ENCODE data around the gene COLGALT1.

COLGALT1 gene

DNA sequence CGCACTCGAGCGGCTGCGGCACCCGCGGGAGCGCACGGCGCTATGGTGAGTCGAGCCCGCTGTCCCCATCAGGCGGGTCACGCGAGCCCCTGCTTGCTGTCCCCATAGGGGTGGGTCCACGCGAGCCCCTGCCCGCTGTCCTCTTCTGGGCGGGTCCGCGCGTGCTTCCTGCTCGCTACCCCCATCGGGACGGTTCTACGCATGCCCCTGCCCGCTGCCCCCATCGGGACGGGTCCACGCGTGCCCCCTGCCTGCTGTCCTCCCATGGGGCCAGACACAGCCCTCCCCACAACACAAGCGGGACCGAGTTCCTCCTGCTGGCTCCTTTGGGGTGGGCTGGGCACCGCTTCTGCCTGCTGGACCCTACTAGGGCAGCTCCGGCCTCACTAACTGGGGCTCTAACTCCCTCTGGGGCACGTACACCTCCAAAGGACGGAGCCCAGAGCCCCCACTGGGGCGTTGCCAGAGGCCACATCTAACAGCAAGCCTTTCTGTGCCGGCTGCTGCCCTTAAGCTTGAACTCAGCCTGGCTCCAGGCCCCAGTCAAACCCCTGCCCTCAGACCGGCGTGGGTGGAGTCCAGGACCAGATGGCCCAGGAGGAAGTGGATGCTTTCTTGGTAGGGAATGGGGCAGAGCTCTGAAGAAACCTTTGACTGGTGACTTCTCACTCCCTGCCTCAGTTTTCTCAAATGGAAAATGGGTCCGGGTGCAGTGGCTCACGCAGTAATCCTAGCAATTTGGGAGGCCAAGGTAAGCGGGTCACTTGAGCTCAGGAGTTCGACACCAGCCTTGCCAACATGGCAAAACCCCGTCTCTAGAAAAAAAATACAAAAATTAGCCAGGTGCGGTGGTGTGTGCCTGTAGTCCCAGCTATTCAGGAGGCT is 722 bp downstream of the COLGALT1 start:
- TF ChIP-seq YY1 (IDR thresholded peaks at IDR 0.05; ENCODE audit: low read depth): 0 out of 2 replicates have a peak, but pooled peaks have one; percentile 1
- peak; percentile 82 for TF ChIP-seq ZBTB7A (IDR thresholded peaks at IDR 0.05; ENCODE audit: low read depth)
- 0 out of 2 replicates have a peak, but pooled peaks have one; percentile 29 for TF ChIP-seq EGR1 (IDR thresholded peaks at IDR 0.05)
- no peak for TF ChIP-seq TEAD4 (IDR thresholded peaks at IDR 0.05)

DNA sequence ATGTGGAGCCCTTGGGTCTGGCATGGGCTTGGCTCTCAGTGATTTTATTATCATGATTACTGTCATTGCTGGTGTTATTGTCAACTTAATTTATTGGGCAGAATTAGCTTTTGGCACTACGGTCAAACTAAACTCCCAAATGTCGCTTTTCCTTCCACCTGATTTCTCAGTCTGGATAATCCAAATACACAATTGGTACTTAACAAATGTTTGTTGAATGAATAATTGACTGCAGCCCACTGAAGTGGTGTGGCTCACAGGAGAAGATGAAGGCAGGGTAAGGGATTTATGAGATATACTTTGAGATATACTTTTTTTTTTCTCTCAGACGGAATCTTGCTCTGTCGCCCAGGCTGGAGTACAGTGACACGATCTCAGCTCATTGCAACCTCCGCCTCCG is 1.5 kb downstream of the COLGALT1 start:
- no peak for TF ChIP-seq CEBPB (IDR thresholded peaks at IDR 0.05)
- TF ChIP-seq TEAD4 (IDR thresholded peaks at IDR 0.05): no peak
- TF ChIP-seq, protein P1, sequence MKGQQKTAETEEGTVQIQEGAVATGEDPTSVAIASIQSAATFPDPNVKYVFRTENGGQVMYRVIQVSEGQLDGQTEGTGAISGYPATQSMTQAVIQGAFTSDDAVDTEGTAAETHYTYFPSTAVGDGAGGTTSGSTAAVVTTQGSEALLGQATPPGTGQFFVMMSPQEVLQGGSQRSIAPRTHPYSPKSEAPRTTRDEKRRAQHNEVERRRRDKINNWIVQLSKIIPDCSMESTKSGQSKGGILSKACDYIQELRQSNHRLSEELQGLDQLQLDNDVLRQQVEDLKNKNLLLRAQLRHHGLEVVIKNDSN (IDR thresholded peaks at IDR 0.05): no peak
- TF ChIP-seq YY1 (IDR thresholded peaks at IDR 0.05; ENCODE audit: low read depth): no peak
- no peak for TF ChIP-seq EP300 (IDR thresholded peaks at IDR 0.05; ENCODE audit: borderline replicate concordance)
- TF ChIP-seq NFIC (IDR thresholded peaks at IDR 0.05): no peak
- TF ChIP-seq TCF12 (IDR thresholded peaks at IDR 0.05; ENCODE audit: low read depth): no peak
- TF ChIP-seq ZBTB7A (IDR thresholded peaks at IDR 0.05; ENCODE audit: low read depth): no peak

DNA sequence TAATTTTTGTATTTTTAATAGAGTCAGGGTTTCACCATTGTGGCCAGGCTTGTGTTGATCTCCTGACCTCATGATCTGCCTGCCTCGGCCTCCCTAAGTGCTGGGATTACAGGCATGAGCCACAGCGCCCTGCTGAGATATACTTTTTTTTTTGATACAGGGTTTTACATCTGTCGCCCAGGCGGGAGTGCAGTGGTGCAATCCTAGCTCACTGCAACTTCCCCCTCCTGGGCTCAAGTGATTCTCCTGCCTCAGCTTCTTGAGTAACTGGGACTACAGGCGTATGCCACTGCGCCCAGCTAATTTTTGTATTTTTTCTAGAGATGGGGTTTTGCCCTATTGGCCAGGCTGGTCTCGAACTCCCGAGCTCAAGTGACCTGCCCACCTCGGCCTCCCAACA is 2.0 kb downstream of the COLGALT1 start:
- TF ChIP-seq EGR1 (IDR thresholded peaks at IDR 0.05) (no peak), FOXM1 (IDR thresholded peaks at IDR 0.05; ENCODE audit: borderline replicate concordance, low read depth) (no peak), TEAD4 (IDR thresholded peaks at IDR 0.05) (no peak), TAF1 (IDR thresholded peaks at IDR 0.05; ENCODE audit: low read depth) (no peak), CEBPB (IDR thresholded peaks at IDR 0.05) (no peak), CREB1 (IDR thresholded peaks at IDR 0.05; ENCODE audit: low read depth) (no peak), ZBTB7A (IDR thresholded peaks at IDR 0.05; ENCODE audit: low read depth) (no peak), RAD21 (IDR thresholded peaks at IDR 0.05; ENCODE audit: low read depth) (no peak), NFIC (IDR thresholded peaks at IDR 0.05) (no peak), EP300 (IDR thresholded peaks at IDR 0.05; ENCODE audit: borderline replicate concordance) (no peak), YY1 (IDR thresholded peaks at IDR 0.05; ENCODE audit: low read depth) (no peak), TCF12 (IDR thresholded peaks at IDR 0.05; ENCODE audit: low read depth) (no peak)
- TF ChIP-seq, protein P1 (IDR thresholded peaks at IDR 0.05): no peak
- TF ChIP-seq, protein P2, sequence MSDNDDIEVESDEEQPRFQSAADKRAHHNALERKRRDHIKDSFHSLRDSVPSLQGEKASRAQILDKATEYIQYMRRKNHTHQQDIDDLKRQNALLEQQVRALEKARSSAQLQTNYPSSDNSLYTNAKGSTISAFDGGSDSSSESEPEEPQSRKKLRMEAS (IDR thresholded peaks at IDR 0.05): no peak
- TF ChIP-seq, protein P3, sequence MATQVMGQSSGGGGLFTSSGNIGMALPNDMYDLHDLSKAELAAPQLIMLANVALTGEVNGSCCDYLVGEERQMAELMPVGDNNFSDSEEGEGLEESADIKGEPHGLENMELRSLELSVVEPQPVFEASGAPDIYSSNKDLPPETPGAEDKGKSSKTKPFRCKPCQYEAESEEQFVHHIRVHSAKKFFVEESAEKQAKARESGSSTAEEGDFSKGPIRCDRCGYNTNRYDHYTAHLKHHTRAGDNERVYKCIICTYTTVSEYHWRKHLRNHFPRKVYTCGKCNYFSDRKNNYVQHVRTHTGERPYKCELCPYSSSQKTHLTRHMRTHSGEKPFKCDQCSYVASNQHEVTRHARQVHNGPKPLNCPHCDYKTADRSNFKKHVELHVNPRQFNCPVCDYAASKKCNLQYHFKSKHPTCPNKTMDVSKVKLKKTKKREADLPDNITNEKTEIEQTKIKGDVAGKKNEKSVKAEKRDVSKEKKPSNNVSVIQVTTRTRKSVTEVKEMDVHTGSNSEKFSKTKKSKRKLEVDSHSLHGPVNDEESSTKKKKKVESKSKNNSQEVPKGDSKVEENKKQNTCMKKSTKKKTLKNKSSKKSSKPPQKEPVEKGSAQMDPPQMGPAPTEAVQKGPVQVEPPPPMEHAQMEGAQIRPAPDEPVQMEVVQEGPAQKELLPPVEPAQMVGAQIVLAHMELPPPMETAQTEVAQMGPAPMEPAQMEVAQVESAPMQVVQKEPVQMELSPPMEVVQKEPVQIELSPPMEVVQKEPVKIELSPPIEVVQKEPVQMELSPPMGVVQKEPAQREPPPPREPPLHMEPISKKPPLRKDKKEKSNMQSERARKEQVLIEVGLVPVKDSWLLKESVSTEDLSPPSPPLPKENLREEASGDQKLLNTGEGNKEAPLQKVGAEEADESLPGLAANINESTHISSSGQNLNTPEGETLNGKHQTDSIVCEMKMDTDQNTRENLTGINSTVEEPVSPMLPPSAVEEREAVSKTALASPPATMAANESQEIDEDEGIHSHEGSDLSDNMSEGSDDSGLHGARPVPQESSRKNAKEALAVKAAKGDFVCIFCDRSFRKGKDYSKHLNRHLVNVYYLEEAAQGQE (IDR thresholded peaks at IDR 0.05; ENCODE audit: low read depth): no peak

DNA sequence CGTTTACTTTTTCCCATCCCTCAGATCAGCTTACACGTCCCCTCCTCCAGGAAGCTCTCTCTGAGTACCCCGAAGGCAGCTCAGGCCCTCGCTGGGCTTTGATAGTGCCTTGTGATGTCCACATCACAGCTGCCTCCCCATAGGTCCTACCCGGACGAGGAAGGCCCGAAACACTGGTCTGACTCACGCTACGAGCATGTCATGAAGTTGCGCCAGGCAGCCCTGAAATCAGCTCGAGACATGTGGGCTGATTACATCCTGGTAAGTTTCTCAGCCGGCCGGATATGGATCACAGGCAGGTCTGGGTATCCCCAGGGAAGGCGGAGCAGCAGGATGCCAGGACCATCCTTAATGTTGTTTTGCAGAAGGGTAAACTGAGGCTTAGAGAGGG is 4.8 kb downstream of the COLGALT1 start:
- no peak for TF ChIP-seq ZBTB7A (IDR thresholded peaks at IDR 0.05; ENCODE audit: low read depth)
- TF ChIP-seq, protein P1 (IDR thresholded peaks at IDR 0.05): no peak

DNA sequence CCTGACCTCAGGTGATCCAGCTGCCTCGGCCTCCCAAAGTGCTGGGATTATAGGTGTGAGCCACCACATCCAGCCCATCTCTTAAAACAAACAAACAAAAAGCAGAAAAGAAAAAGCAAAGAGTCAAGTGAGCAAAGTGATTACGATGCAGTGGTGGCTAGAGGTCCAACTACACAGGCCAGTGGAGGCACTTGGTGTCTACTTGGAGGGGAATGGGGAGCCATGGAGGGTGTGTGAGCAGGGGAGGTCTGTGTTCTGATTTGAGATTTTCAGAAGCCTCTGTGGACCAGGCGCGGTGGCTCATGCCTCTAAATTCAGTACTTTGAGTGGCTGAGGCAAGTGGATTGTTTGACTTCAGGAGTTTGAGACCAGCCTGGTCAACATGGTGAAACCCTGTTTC is 6.6 kb downstream of the COLGALT1 start:
- no peak for TF ChIP-seq EGR1 (IDR thresholded peaks at IDR 0.05)
- TF ChIP-seq TCF12 (IDR thresholded peaks at IDR 0.05; ENCODE audit: low read depth): no peak
- TF ChIP-seq TEAD4 (IDR thresholded peaks at IDR 0.05): no peak
- TF ChIP-seq, protein P1 (IDR thresholded peaks at IDR 0.05): no peak
- TF ChIP-seq, protein P3 (IDR thresholded peaks at IDR 0.05; ENCODE audit: low read depth): no peak
- TF ChIP-seq EP300 (IDR thresholded peaks at IDR 0.05; ENCODE audit: borderline replicate concordance): no peak
- TF ChIP-seq RAD21 (IDR thresholded peaks at IDR 0.05; ENCODE audit: low read depth): no peak

DNA sequence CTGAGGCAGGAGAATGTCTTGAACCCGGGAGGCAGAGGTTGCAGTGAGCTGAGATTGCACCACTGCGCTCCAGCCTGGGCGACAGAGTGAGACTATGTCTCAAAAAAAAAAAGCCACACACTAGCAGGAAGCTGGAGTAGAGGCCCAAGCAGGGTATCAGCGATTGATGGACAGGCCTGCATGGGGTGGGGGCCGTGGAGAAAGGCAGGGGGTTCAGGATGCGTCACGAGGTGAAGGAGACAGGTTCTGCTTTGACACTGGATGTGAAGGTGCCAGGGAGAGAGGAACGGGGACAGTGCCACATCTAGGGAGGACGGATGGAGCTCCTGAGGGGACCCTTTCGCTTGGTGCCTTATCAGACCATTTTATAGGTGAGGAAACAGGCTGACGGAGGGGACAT is 7.1 kb downstream of the COLGALT1 start:
- TF ChIP-seq CREB1 (IDR thresholded peaks at IDR 0.05; ENCODE audit: low read depth) (no peak), FOXM1 (IDR thresholded peaks at IDR 0.05; ENCODE audit: borderline replicate concordance, low read depth) (no peak), EP300 (IDR thresholded peaks at IDR 0.05; ENCODE audit: borderline replicate concordance) (no peak), TCF12 (IDR thresholded peaks at IDR 0.05; ENCODE audit: low read depth) (no peak), EGR1 (IDR thresholded peaks at IDR 0.05) (no peak), YY1 (IDR thresholded peaks at IDR 0.05; ENCODE audit: low read depth) (no peak), TAF1 (IDR thresholded peaks at IDR 0.05; ENCODE audit: low read depth) (no peak), ZBTB7A (IDR thresholded peaks at IDR 0.05; ENCODE audit: low read depth) (no peak), RAD21 (IDR thresholded peaks at IDR 0.05; ENCODE audit: low read depth) (no peak), CEBPB (IDR thresholded peaks at IDR 0.05) (no peak)
- TF ChIP-seq, protein P1 (IDR thresholded peaks at IDR 0.05): no peak
- TF ChIP-seq, protein P2 (IDR thresholded peaks at IDR 0.05): no peak
- TF ChIP-seq, protein P3 (IDR thresholded peaks at IDR 0.05; ENCODE audit: low read depth): no peak
